ENCODE results near the gene CXCL6.

GRCh38 chr4:73862322-73862721 lies 25.8 kb downstream of the CXCL6 start:
- TF ChIP-seq CTCF (IDR thresholded peaks at IDR 0.05) (no peak), POLR2A (IDR thresholded peaks at IDR 0.05; ENCODE audit: low read depth) (no peak)
